ENCODE data around the gene GAREM1. TPM values are rescaled to one million over a fixed set of nuclear protein-coding genes. Genes with fewer than 3 reads are reported as not detected.

Gene GAREM1
- total and polyA plus RNA-seq, 2 donors (not counting 3 experiments of a cell fraction or from before 2014, with no cell fraction given) = 0.69 to 1.0 TPM

- no TSS peak for BruUV-seq (replicated peaks)
- Histone ChIP-seq H3K4me3 (replicated peaks in 1 of 3; ENCODE audit: insufficient read depth in 1 of 3, low read depth in 1 of 3, low read length in 3 of 3) (no peak overlapping the region), H3K79me2 (ENCODE audit: control insufficient read depth, insufficient read depth, low read length) (no peaks in the 10 kb centered on the region), H3K36me3 (ENCODE audit: control insufficient read depth in 2 of 2, extremely low read depth in 1 of 2, insufficient read depth in 2 of 2, low read length in 2 of 2) (no peaks in the 10 kb centered on the region), H3K4me2 (ENCODE audit: insufficient read depth, low read length) (no peak overlapping the region), H3K27ac (ENCODE audit: insufficient read depth, low read depth, low read length) (no peak overlapping the region), H3K9ac (replicated peaks; ENCODE audit: extremely low read depth, insufficient read depth, low read length) (no peak overlapping the region), H2AFZ (ENCODE audit: low read depth, low read length) (no peak overlapping the region), H3K9me3 (replicated peaks; ENCODE audit: control insufficient read depth, insufficient read depth, low read length) (no peaks in the 10 kb centered on the region), H3K27me3 (ENCODE audit: control insufficient read depth in 2 of 2, insufficient read depth in 2 of 2, low read length in 2 of 2) (peaks cover 0 to 1% of the 10 kb centered on the region in 2 experiments), H3K4me1 (ENCODE audit: control insufficient read depth, extremely low read depth, insufficient read depth, low read length) (no peaks in the 10 kb centered on the region), H3K9me1 (replicated peaks; ENCODE audit: control insufficient read depth, extremely low read depth, insufficient read depth, low read length) (no peaks in the 10 kb centered on the region), H4K20me1 (replicated peaks; ENCODE audit: control insufficient read depth, extremely low read depth, insufficient read depth, low read length) (no peaks in the 10 kb centered on the region)
- ChIA-PET CTCF (interaction anchor here (0.7 to 9.1 kb wide), 33 partner anchors 9 to 608 kb away, joined by 3 to 288 read pairs (median 5); partner anchors contain the start of gene GAREM1), POLR2A (no interaction called here)
- dilution Hi-C loops (cut with MboI; ENCODE audit: extremely low pct_ligation_motif_present, low sequenced_read_pairs) (no loop called here), intact Hi-C loops (cut with micrococcal nuclease) (loop anchor here (1.0 kb wide), 3 partner anchors 113 to 278 kb away; partner anchors contain the start of gene GAREM1)
- FAIRE-seq (peak; percentile 88), DNase-seq (ENCODE audit: low read depth, low spot score) (peak; percentile 38)
- TF ChIP-seq, protein P1, sequence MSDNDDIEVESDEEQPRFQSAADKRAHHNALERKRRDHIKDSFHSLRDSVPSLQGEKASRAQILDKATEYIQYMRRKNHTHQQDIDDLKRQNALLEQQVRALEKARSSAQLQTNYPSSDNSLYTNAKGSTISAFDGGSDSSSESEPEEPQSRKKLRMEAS (IDR thresholded peaks at IDR 0.05; ENCODE audit: insufficient read depth, insufficient read length) = no peak
- TF ChIP-seq POLR2AphosphoS5 (IDR thresholded peaks at IDR 0.05; ENCODE audit: insufficient read depth, low read depth, low read length) (no peak), CTCF (IDR thresholded peaks at IDR 0.05; ENCODE audit: extremely low read depth in 1 of 2, insufficient read depth in 1 of 2, low read depth in 1 of 2, low read length in 2 of 2) (peak; percentile 43 to 62)
These were observed 198.9 kb downstream of the GAREM1 start for GRCh38 chr18:32271672-32272208.

GRCh38 chr18:32270341-32270740, 200.3 kb downstream of the GAREM1 start:
- Histone ChIP-seq H3K4me2 (ENCODE audit: insufficient read depth, low read length) (no peak overlapping the region), H3K9me3 (replicated peaks; ENCODE audit: control insufficient read depth, insufficient read depth, low read length) (no peaks in the 10 kb centered on the region), H3K27me3 (ENCODE audit: control insufficient read depth in 2 of 2, insufficient read depth in 2 of 2, low read length in 2 of 2) (no peaks in the 10 kb centered on the region), H3K9me1 (replicated peaks; ENCODE audit: control insufficient read depth, extremely low read depth, insufficient read depth, low read length) (no peaks in the 10 kb centered on the region), H3K4me3 (replicated peaks in 1 of 3; ENCODE audit: insufficient read depth in 1 of 3, low read depth in 1 of 3, low read length in 3 of 3) (no peak overlapping the region), H3K79me2 (ENCODE audit: control insufficient read depth, insufficient read depth, low read length) (no peaks in the 10 kb centered on the region), H3K27ac (ENCODE audit: insufficient read depth, low read depth, low read length) (no peak overlapping the region), H2AFZ (ENCODE audit: low read depth, low read length) (no peak overlapping the region), H3K4me1 (ENCODE audit: control insufficient read depth, extremely low read depth, insufficient read depth, low read length) (no peaks in the 10 kb centered on the region), H4K20me1 (replicated peaks; ENCODE audit: control insufficient read depth, extremely low read depth, insufficient read depth, low read length) (no peaks in the 10 kb centered on the region), H3K9ac (replicated peaks; ENCODE audit: extremely low read depth, insufficient read depth, low read length) (no peak overlapping the region), H3K36me3 (ENCODE audit: control insufficient read depth in 2 of 2, extremely low read depth in 1 of 2, insufficient read depth in 2 of 2, low read length in 2 of 2) (no peaks in the 10 kb centered on the region)
- intact Hi-C loops (cut with micrococcal nuclease) (no loop called here), dilution Hi-C loops (cut with MboI; ENCODE audit: extremely low pct_ligation_motif_present, low sequenced_read_pairs) (no loop called here)
- no peak for TF ChIP-seq EZH2 (IDR thresholded peaks at IDR 0.05; ENCODE audit: borderline replicate concordance, low read depth, low read length, severe bottlenecking)
- TF ChIP-seq JUN (IDR thresholded peaks at IDR 0.05; ENCODE audit: borderline replicate concordance, insufficient read depth, insufficient read length, low read depth) = no peak
- TF ChIP-seq MYC (IDR thresholded peaks at IDR 0.05; ENCODE audit: low read depth, low read length) = no peak
- TF ChIP-seq CTCF (IDR thresholded peaks at IDR 0.05; ENCODE audit: extremely low read depth in 1 of 2, insufficient read depth in 1 of 2, low read depth in 1 of 2, low read length in 2 of 2) = no peak
- TF ChIP-seq, protein P1 (IDR thresholded peaks at IDR 0.05; ENCODE audit: insufficient read depth, insufficient read length) = no peak
- no peak for TF ChIP-seq POLR2AphosphoS5 (IDR thresholded peaks at IDR 0.05; ENCODE audit: insufficient read depth, low read depth, low read length)
- TF ChIP-seq GATA2 (IDR thresholded peaks at IDR 0.05; ENCODE audit: insufficient read depth, insufficient read length, low read depth, low read length) = no peak
- TF ChIP-seq POLR2A (IDR thresholded peaks at IDR 0.05; ENCODE audit: low read depth, low read length) = no peak
- ChIA-PET POLR2A (no interaction called here), CTCF (interaction anchor here (0.7 to 9.1 kb wide), 6 partner anchors 10 to 378 kb away, joined by 3 to 288 read pairs (median 4); partner anchors contain the start of gene GAREM1)
- no TSS peak for BruUV-seq (replicated peaks)
- DNase-seq (ENCODE audit: low read depth, low spot score) = no peak
- FAIRE-seq = no peak

All from endothelial cell of umbilical vein (primary cell).